PC-3 (cell line): ENCODE data around the gene NUDT3.

Experiments
- EZH2 ChIP-seq: fragments of 300-600 bp; sonication (generic); IDR thresholded peaks from one replicate; pipeline ENCODE4 v1.6.1; 2017; ENCODE audit warnings: antibody characterized with exemption, mild to moderate bottlenecking, low read length; ENCODE audit not compliant: unreplicated experiment
- TF ChIP-seq, protein P1 (sequence below): fragments of 300-600 bp; sonication (generic); conservative IDR thresholded peaks from 2 replicates; pipeline ENCODE4 v1.5.1; 2017; ENCODE audit warnings: antibody characterized with exemption, low read depth, mild to moderate bottlenecking, low read length

DNA sequence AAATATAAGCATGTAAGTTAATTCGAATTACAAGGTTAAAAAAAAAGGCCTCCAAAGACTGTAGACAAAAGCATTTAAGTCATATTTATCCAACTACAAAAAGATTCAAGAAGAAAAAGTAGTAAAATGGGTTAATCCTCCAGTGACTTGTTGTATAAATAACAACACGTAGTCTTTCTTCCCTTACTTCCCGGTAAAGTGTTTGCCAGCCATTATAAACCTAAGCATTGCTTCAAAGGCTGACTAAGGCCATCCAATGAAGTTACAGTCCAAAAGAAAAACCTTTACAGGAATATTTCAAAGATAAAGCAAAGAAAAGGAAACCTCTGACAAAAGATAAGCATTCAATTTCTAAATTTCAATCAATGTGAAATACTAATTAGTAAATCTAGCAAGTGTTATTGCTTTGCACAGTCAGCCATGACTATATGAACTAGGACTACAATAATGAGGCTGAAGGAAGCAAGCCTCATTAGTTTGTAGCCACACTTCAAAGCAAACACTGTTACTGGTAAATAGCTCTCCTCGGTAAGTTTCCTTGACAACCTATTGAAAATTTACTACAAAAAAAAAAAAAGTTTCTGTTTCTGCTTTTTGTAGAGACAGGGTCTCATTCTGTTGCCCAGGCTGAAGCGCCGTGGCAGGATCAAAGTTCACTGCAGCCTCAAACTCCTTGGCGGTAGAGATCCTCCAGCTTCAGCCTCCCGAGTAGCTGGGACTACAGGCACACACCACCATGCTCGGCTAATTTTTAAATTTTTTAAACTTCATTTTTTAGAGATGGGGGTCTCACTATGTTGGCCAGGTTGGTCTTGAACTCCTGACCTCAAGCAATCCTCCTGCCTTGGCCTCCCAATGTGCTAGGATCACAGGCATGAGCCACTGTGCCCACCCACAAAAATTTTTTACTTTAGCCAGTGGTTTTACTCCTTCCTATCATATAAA lies 46.0 kb downstream of the NUDT3 start:
- no peak for TF ChIP-seq EZH2
- TF ChIP-seq, protein P1, sequence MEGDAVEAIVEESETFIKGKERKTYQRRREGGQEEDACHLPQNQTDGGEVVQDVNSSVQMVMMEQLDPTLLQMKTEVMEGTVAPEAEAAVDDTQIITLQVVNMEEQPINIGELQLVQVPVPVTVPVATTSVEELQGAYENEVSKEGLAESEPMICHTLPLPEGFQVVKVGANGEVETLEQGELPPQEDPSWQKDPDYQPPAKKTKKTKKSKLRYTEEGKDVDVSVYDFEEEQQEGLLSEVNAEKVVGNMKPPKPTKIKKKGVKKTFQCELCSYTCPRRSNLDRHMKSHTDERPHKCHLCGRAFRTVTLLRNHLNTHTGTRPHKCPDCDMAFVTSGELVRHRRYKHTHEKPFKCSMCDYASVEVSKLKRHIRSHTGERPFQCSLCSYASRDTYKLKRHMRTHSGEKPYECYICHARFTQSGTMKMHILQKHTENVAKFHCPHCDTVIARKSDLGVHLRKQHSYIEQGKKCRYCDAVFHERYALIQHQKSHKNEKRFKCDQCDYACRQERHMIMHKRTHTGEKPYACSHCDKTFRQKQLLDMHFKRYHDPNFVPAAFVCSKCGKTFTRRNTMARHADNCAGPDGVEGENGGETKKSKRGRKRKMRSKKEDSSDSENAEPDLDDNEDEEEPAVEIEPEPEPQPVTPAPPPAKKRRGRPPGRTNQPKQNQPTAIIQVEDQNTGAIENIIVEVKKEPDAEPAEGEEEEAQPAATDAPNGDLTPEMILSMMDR, result no peak
